Right lobe of liver (tissue), 4 donors: Measurements from ENCODE around the gene TRAF3IP1.

Experiments
- CTCF ChIP-seq, 4 donors: fragments of 200-600 bp in 3 of 4; fragments of 450-650 bp in 1 of 4; IDR thresholded peaks; one replicate each; pipeline versions ENCODE4 v1.5.1 to v1.8.0; 2016 to 2022; ENCODE audit warnings: antibody characterized with exemption in 4 of 4, mild to moderate bottlenecking in 2 of 4
- POLR2A ChIP-seq: fragments of 450-650 bp; IDR thresholded peaks from one replicate; pipeline ENCODE4 v1.6.1; 2017; ENCODE audit warnings: antibody characterized with exemption, mild to moderate bottlenecking
- donor health status: DM: no; HTN: no; CAD: no.
- donor health status: DM: no; HTN: no; CAD: no.
- donor health status: DM: no; HTN: yes; CAD: no.

GRCh38 chr2:238441262-238442114 lies 121.2 kb downstream of the TRAF3IP1 start:
- TF ChIP-seq CTCF (IDR thresholded peaks at IDR 0.05), result no peak
- TF ChIP-seq POLR2A, result no peak
